ENCODE measurements around the gene NFAT5.

NFAT5 gene

GRCh38 chr16:69598045-69598444 lies 32.3 kb downstream of the NFAT5 start:
- H2AK5ac ChIP-seq (ENCODE audit: low read depth, low read length), result no peak overlapping the region
- H3K23ac ChIP-seq (ENCODE audit: low read depth, low read length, poor library complexity), result no peak overlapping the region
- no CpG with 5 or more reads among the region's 5 CpGs for WGBS, 2 donors (ENCODE audit: extremely low coverage in 2 of 2, insufficient read length in 2 of 2, insufficient replicate concordance in 1 of 2)
- no peak overlapping the region for H3K27ac ChIP-seq (replicated peaks; ENCODE audit: low read length)
- H2BK5ac ChIP-seq (ENCODE audit: low read length), result no peak overlapping the region
- H3K4me1 ChIP-seq (ENCODE audit: control insufficient read depth in 2 of 2, insufficient read depth in 1 of 2, low read depth in 1 of 2, low read length in 2 of 2), result no peaks in the 10 kb centered on the region
- H3K18ac ChIP-seq (ENCODE audit: low read length), result no peak overlapping the region
- H2AFZ ChIP-seq (ENCODE audit: low read length), result no peak overlapping the region
- no peak overlapping the region for H3K9ac ChIP-seq (ENCODE audit: low read depth, low read length, poor library complexity)
- H3K9me3 ChIP-seq (replicated peaks in 1 of 2; ENCODE audit: control insufficient read depth in 2 of 2, insufficient read depth in 1 of 2, low read depth in 1 of 2, low read length in 2 of 2), result no peaks in the 10 kb centered on the region
- no peak overlapping the region for H2BK15ac ChIP-seq (ENCODE audit: low read length)
- no peak overlapping the region for H2BK120ac ChIP-seq (ENCODE audit: low read depth, low read length)
- no peaks in the 10 kb centered on the region for H3K27me3 ChIP-seq (ENCODE audit: control insufficient read depth in 3 of 3, insufficient read depth in 3 of 3, low read depth in 1 of 3, low read length in 3 of 3)
- DNase-seq (ENCODE audit: low spot score), result no peak
- no peak overlapping the region for H4K8ac ChIP-seq (ENCODE audit: low read depth, low read length)
- H4K91ac ChIP-seq (ENCODE audit: low read depth, low read length, poor library complexity), result no peak overlapping the region
- H3K4ac ChIP-seq (ENCODE audit: low read length), result no peak overlapping the region
- no peak overlapping the region for H2BK12ac ChIP-seq (ENCODE audit: low read length)
- no peaks in the 10 kb centered on the region for H3K79me1 ChIP-seq (ENCODE audit: low read depth, low read length)
- H3K4me2 ChIP-seq (ENCODE audit: insufficient read depth, low read length, poor library complexity, severe bottlenecking), result no peak overlapping the region
- no peak overlapping the region for H3K4me3 ChIP-seq (ENCODE audit: low read length in 2 of 2)
- peaks cover 0 to 4% of the 10 kb centered on the region in 2 donors for H3K36me3 ChIP-seq (replicated peaks in 1 of 2; ENCODE audit: control insufficient read depth in 2 of 2, insufficient read depth in 2 of 2, low read length in 2 of 2)
- no peak overlapping the region for H3K14ac ChIP-seq (ENCODE audit: low read length)

- Histone ChIP-seq H2BK15ac (ENCODE audit: low read length) (no peak overlapping the region), H2BK5ac (ENCODE audit: low read length) (no peak overlapping the region), H3K27me3 (ENCODE audit: control insufficient read depth in 3 of 3, insufficient read depth in 3 of 3, low read depth in 1 of 3, low read length in 3 of 3) (no peaks in the 10 kb centered on the region), H4K91ac (ENCODE audit: low read depth, low read length, poor library complexity) (no peak overlapping the region), H2AK5ac (ENCODE audit: low read depth, low read length) (no peak overlapping the region), H3K4me3 (ENCODE audit: low read length in 2 of 2) (no peak overlapping the region), H3K9ac (ENCODE audit: low read depth, low read length, poor library complexity) (no peak overlapping the region), H3K9me3 (replicated peaks in 1 of 2; ENCODE audit: control insufficient read depth in 2 of 2, insufficient read depth in 1 of 2, low read depth in 1 of 2, low read length in 2 of 2) (no peaks in the 10 kb centered on the region), H3K27ac (replicated peaks; ENCODE audit: low read length) (no peak overlapping the region), H2BK12ac (ENCODE audit: low read length) (no peak overlapping the region), H3K14ac (ENCODE audit: low read length) (no peak overlapping the region), H3K4me2 (ENCODE audit: insufficient read depth, low read length, poor library complexity, severe bottlenecking) (no peak overlapping the region), H3K18ac (ENCODE audit: low read length) (no peak overlapping the region), H3K23ac (ENCODE audit: low read depth, low read length, poor library complexity) (no peak overlapping the region), H3K36me3 (replicated peaks in 1 of 2; ENCODE audit: control insufficient read depth in 2 of 2, insufficient read depth in 2 of 2, low read length in 2 of 2) (peaks cover 0 to 4% of the 10 kb centered on the region in 2 donors), H3K4ac (ENCODE audit: low read length) (no peak overlapping the region), H4K8ac (ENCODE audit: low read depth, low read length) (no peak overlapping the region), H3K4me1 (ENCODE audit: control insufficient read depth in 2 of 2, insufficient read depth in 1 of 2, low read depth in 1 of 2, low read length in 2 of 2) (no peaks in the 10 kb centered on the region), H2BK120ac (ENCODE audit: low read depth, low read length) (no peak overlapping the region), H3K79me1 (ENCODE audit: low read depth, low read length) (no peaks in the 10 kb centered on the region), H2AFZ (ENCODE audit: low read length) (no peak overlapping the region)
- 100% methylated on average over 1 of the region's 1 CpG for WGBS, 2 donors (ENCODE audit: extremely low coverage in 2 of 2, insufficient read length in 2 of 2, insufficient replicate concordance in 1 of 2)
- no peak for DNase-seq (ENCODE audit: low spot score)
These were observed 34.0 kb downstream of the NFAT5 start for GRCh38 chr16:69599731-69600130.

- Histone ChIP-seq H3K14ac (ENCODE audit: low read length) (no peak overlapping the region), H3K18ac (ENCODE audit: low read length) (no peak overlapping the region), H3K27me3 (ENCODE audit: control insufficient read depth in 3 of 3, insufficient read depth in 3 of 3, low read depth in 1 of 3, low read length in 3 of 3) (no peaks in the 10 kb centered on the region), H2BK120ac (ENCODE audit: low read depth, low read length) (no peak overlapping the region), H3K9ac (ENCODE audit: low read depth, low read length, poor library complexity) (no peak overlapping the region), H3K27ac (replicated peaks; ENCODE audit: low read length) (no peak overlapping the region), H3K23ac (ENCODE audit: low read depth, low read length, poor library complexity) (no peak overlapping the region), H3K36me3 (replicated peaks in 1 of 2; ENCODE audit: control insufficient read depth in 2 of 2, insufficient read depth in 2 of 2, low read length in 2 of 2) (peaks cover 0 to 4% of the 10 kb centered on the region in 2 donors), H3K4me1 (ENCODE audit: control insufficient read depth in 2 of 2, insufficient read depth in 1 of 2, low read depth in 1 of 2, low read length in 2 of 2) (no peaks in the 10 kb centered on the region), H4K8ac (ENCODE audit: low read depth, low read length) (no peak overlapping the region), H2AFZ (ENCODE audit: low read length) (no peak overlapping the region), H3K4ac (ENCODE audit: low read length) (no peak overlapping the region), H2BK12ac (ENCODE audit: low read length) (no peak overlapping the region), H2BK5ac (ENCODE audit: low read length) (no peak overlapping the region), H2AK5ac (ENCODE audit: low read depth, low read length) (no peak overlapping the region), H2BK15ac (ENCODE audit: low read length) (no peak overlapping the region), H4K91ac (ENCODE audit: low read depth, low read length, poor library complexity) (no peak overlapping the region), H3K79me1 (ENCODE audit: low read depth, low read length) (no peaks in the 10 kb centered on the region), H3K9me3 (replicated peaks in 1 of 2; ENCODE audit: control insufficient read depth in 2 of 2, insufficient read depth in 1 of 2, low read depth in 1 of 2, low read length in 2 of 2) (no peaks in the 10 kb centered on the region), H3K4me2 (ENCODE audit: insufficient read depth, low read length, poor library complexity, severe bottlenecking) (no peak overlapping the region), H3K4me3 (ENCODE audit: low read length in 2 of 2) (no peak overlapping the region)
- DNase-seq (ENCODE audit: low spot score), result no peak
These were observed 34.4 kb downstream of the NFAT5 start for GRCh38 chr16:69600202-69600601.

GRCh38 chr16:69601250-69601649 lies 35.5 kb downstream of the NFAT5 start:
- H4K91ac ChIP-seq (ENCODE audit: low read depth, low read length, poor library complexity), result no peak overlapping the region
- no peak overlapping the region for H2AK5ac ChIP-seq (ENCODE audit: low read depth, low read length)
- no peak overlapping the region for H3K23ac ChIP-seq (ENCODE audit: low read depth, low read length, poor library complexity)
- H3K9me3 ChIP-seq (replicated peaks in 1 of 2; ENCODE audit: control insufficient read depth in 2 of 2, insufficient read depth in 1 of 2, low read depth in 1 of 2, low read length in 2 of 2), result no peaks in the 10 kb centered on the region
- WGBS, 2 donors (ENCODE audit: extremely low coverage in 2 of 2, insufficient read length in 2 of 2, insufficient replicate concordance in 1 of 2), result no CpG with 5 or more reads among the region's 6 CpGs
- no peak for DNase-seq (ENCODE audit: low spot score)
- no peak overlapping the region for H3K4me2 ChIP-seq (ENCODE audit: insufficient read depth, low read length, poor library complexity, severe bottlenecking)
- H2AFZ ChIP-seq (ENCODE audit: low read length), result no peak overlapping the region
- no peak overlapping the region for H3K18ac ChIP-seq (ENCODE audit: low read length)
- H3K27ac ChIP-seq (replicated peaks; ENCODE audit: low read length), result no peak overlapping the region
- no peak overlapping the region for H3K9ac ChIP-seq (ENCODE audit: low read depth, low read length, poor library complexity)
- H3K4ac ChIP-seq (ENCODE audit: low read length), result no peak overlapping the region
- no peak overlapping the region for H4K8ac ChIP-seq (ENCODE audit: low read depth, low read length)
- H2BK120ac ChIP-seq (ENCODE audit: low read depth, low read length), result no peak overlapping the region
- H3K4me3 ChIP-seq (ENCODE audit: low read length in 2 of 2), result no peak overlapping the region
- no peaks in the 10 kb centered on the region for H3K79me1 ChIP-seq (ENCODE audit: low read depth, low read length)
- H3K4me1 ChIP-seq (ENCODE audit: control insufficient read depth in 2 of 2, insufficient read depth in 1 of 2, low read depth in 1 of 2, low read length in 2 of 2), result no peaks in the 10 kb centered on the region
- H3K36me3 ChIP-seq (replicated peaks in 1 of 2; ENCODE audit: control insufficient read depth in 2 of 2, insufficient read depth in 2 of 2, low read length in 2 of 2), result peaks cover 0 to 4% of the 10 kb centered on the region in 2 donors
- H2BK12ac ChIP-seq (ENCODE audit: low read length), result no peak overlapping the region
- no peak overlapping the region for H2BK5ac ChIP-seq (ENCODE audit: low read length)
- H2BK15ac ChIP-seq (ENCODE audit: low read length), result no peak overlapping the region
- no peaks in the 10 kb centered on the region for H3K27me3 ChIP-seq (ENCODE audit: control insufficient read depth in 3 of 3, insufficient read depth in 3 of 3, low read depth in 1 of 3, low read length in 3 of 3)
- H3K14ac ChIP-seq (ENCODE audit: low read length), result no peak overlapping the region
